MM.1S (cell line): Measurements from ENCODE around the gene CAMLG.

Experiments
- DNase-seq: peaks from one replicate; pipeline ENCODE4 v3.0.0-alpha.2; 2015
- H2AFZ ChIP-seq: fragments of 300-600 bp; sonication (generic); 2 replicates; pipeline ENCODE4 v1.6.0; 2016; ENCODE audit warnings: antibody characterized with exemption, low read length
- H3F3A ChIP-seq: fragments of 300-600 bp; sonication (generic); 2 replicates; pipeline ENCODE4 v1.6.1; 2016; ENCODE audit warnings: mild to moderate bottlenecking, antibody characterized with exemption, low read length, moderate library complexity, mixed read lengths; ENCODE audit not compliant: insufficient read depth
- H3K27ac ChIP-seq: fragments of 300-600 bp; sonication (generic); 2 replicates; pipeline ENCODE4 v1.5.1; 2016; ENCODE audit warnings: mild to moderate bottlenecking, low read length
- H3K27me3 ChIP-seq: fragments of 300-600 bp; sonication (generic); replicated peaks from 2 replicates; pipeline ENCODE4 v1.6.0; 2016; ENCODE audit warnings: low read length; ENCODE audit not compliant: insufficient read depth
- H3K36me3 ChIP-seq: fragments of 300-600 bp; sonication (generic); replicated peaks from 2 replicates; pipeline ENCODE4 v1.6.1; 2016; ENCODE audit warnings: mild to moderate bottlenecking, low read length, mixed read lengths; ENCODE audit not compliant: insufficient read depth
- H3K4me1 ChIP-seq: fragments of 300-600 bp; sonication (generic); 2 replicates; pipeline ENCODE4 v1.6.1; 2016; ENCODE audit warnings: low read length, mixed read lengths
- H3K4me2 ChIP-seq: fragments of 300-600 bp; sonication (generic); 2 replicates; pipeline ENCODE4 v1.6.0; 2016; ENCODE audit warnings: low read depth, low read length
- H3K4me3 ChIP-seq: fragments of 300-600 bp; sonication (generic); 2 replicates; pipeline ENCODE4 v1.5.1; 2016; ENCODE audit warnings: low read length, mixed read lengths
- H3K79me2 ChIP-seq: fragments of 300-600 bp; sonication (generic); 2 replicates; pipeline ENCODE4 v1.6.1; 2016; ENCODE audit warnings: mixed run types, low read length, mixed read lengths
- H3K9ac ChIP-seq: fragments of 300-600 bp; sonication (generic); 2 replicates; pipeline ENCODE4 v1.6.1; 2016; ENCODE audit warnings: low read length, mixed read lengths
- H3K9me2 ChIP-seq: fragments of 300-600 bp; sonication (generic); replicated peaks from 2 replicates; pipeline ENCODE4 v1.6.1; 2016; ENCODE audit warnings: mild to moderate bottlenecking, low read length, mixed read lengths; ENCODE audit not compliant: insufficient read depth
- H3K9me3 ChIP-seq: fragments of 300-600 bp; sonication (generic); replicated peaks from 2 replicates; pipeline ENCODE4 v1.6.1; 2016; ENCODE audit warnings: mild to moderate bottlenecking, low read length, mixed read lengths; ENCODE audit not compliant: insufficient read depth
- H4K20me1 ChIP-seq: fragments of 300-600 bp; sonication (generic); 2 replicates; pipeline ENCODE4 v1.6.1; 2016; ENCODE audit warnings: mild to moderate bottlenecking, low read length, moderate library complexity, mixed read lengths; ENCODE audit not compliant: insufficient read depth
- CTCF ChIP-seq: fragments of 300-600 bp; sonication (generic); IDR thresholded peaks from 2 replicates; pipeline ENCODE4 v1.5.1; 2016; ENCODE audit warnings: antibody characterized with exemption, low read length, mixed read lengths
- EZH2 ChIP-seq: fragments of 300-600 bp; sonication (generic); optimal IDR thresholded peaks from 2 replicates; pipeline ENCODE3; 2017; ENCODE audit warnings: low read depth, mild to moderate bottlenecking, antibody characterized with exemption, low read length, mixed read lengths
- EZH2phosphoT487 ChIP-seq: fragments of 300-600 bp; sonication (generic); IDR thresholded peaks from 2 replicates; pipeline ENCODE4 v1.6.1; 2018; ENCODE audit warnings: antibody characterized with exemption, low read length

Gene CAMLG

DNA sequence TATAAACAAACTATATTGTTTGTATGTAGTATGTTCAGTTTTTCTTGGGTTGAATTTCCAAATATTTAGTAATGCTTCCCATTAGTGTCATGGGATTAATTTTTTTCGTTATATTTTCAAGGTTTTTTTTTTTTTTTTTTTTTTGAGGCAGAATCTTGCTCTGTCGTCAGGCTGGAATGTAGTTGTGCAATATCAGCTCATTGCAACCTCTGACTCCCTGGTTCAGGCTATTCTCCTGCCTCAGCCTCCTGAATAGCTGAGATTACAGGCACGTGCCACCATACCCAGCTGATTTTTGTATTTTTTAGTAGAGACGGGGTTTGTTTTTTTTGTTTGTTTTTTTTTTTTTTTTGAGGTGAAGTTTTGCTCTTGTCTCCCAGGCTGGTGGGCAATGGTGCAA, 30.9 kb downstream of the CAMLG start:
- Histone ChIP-seq H4K20me1 (no peaks in the 10 kb centered on the region), H3K9ac (no peak overlapping the region), H3K4me2 (no peak overlapping the region), H3K27me3 (no peaks in the 10 kb centered on the region), H3K9me2 (no peaks in the 10 kb centered on the region), H3K27ac (no peak overlapping the region), H2AFZ (no peak overlapping the region), H3K79me2 (peaks cover 19% of the 10 kb centered on the region), H3K4me1 (no peaks in the 10 kb centered on the region), H3K36me3 (peaks cover 15% of the 10 kb centered on the region; the same call in 1 of the 2 replicates), H3K4me3 (no peak overlapping the region), H3K9me3 (no peaks in the 10 kb centered on the region), H3F3A (no peaks in the 10 kb centered on the region)
- no peak for DNase-seq
- TF ChIP-seq EZH2 (no peak), EZH2phosphoT487 (no peak), CTCF (no peak)

DNA sequence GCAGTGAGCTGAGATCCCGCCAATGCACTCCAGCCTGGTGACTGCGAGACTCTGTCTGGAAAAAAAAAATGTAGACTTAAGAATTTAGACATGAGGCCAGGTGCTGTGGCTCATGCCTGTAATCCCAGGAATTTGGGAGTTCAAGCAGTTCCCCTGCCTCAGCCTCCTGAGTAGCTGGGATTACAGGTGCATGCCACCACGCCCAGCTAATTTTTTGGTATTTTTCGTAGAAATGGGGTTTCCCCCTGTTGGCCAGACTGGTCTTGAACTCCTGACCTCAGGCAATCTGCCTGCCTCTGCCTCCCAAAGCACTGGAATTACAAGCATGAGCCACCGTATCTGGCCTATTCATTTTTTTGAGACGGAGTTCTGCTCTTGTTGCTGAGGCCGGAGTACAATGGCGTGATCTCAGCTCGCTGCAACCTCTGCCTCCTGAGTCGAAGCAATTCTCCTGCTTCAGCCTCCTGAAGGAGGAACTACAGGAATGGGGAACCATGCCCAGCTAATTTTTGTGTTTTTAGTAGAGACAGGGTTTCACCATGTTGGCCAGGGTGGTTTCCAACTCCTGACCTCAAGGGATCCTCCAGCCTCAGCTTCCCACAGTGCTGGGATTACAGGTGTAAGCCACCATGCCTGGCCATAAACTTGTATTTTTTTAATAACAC, 34.2 kb downstream of the CAMLG start:
- H3K9me3 ChIP-seq = no peaks in the 10 kb centered on the region
- H3K9ac ChIP-seq = no peak overlapping the region
- H3K27ac ChIP-seq = no peak overlapping the region
- no peaks in the 10 kb centered on the region for H4K20me1 ChIP-seq
- H3K9me2 ChIP-seq = no peaks in the 10 kb centered on the region
- no peaks in the 10 kb centered on the region for H3K79me2 ChIP-seq
- H3K36me3 ChIP-seq = peaks cover 10% of the 10 kb centered on the region; the same call in 1 of the 2 replicates
- no peaks in the 10 kb centered on the region for H3F3A ChIP-seq
- H3K4me3 ChIP-seq = no peak overlapping the region
- no peak overlapping the region for H3K4me2 ChIP-seq
- no peaks in the 10 kb centered on the region for H3K27me3 ChIP-seq
- no peak overlapping the region for H2AFZ ChIP-seq
- TF ChIP-seq CTCF (no peak), EZH2phosphoT487 (no peak), EZH2 (no peak)
- no peak for DNase-seq
- no peaks in the 10 kb centered on the region for H3K4me1 ChIP-seq

- Histone ChIP-seq H3K27me3 (no peaks in the 10 kb centered on the region), H3K4me3 (no peak overlapping the region), H3K9me3 (no peaks in the 10 kb centered on the region), H2AFZ (no peak overlapping the region), H3F3A (no peaks in the 10 kb centered on the region), H3K79me2 (no peaks in the 10 kb centered on the region), H4K20me1 (no peaks in the 10 kb centered on the region), H3K4me1 (no peaks in the 10 kb centered on the region), H3K9ac (no peak overlapping the region), H3K27ac (no peak overlapping the region), H3K36me3 (peaks cover 10% of the 10 kb centered on the region), H3K9me2 (no peaks in the 10 kb centered on the region), H3K4me2 (no peak overlapping the region)
- DNase-seq = no peak
- TF ChIP-seq EZH2phosphoT487 (no peak), CTCF (no peak), EZH2 (no peak)
Measured at GRCh38 chr5:134777366-134777765, 39.0 kb downstream of the CAMLG start.
